RCC 7860 (cell line): ENCODE measurements around the gene CCDC71.

Experiments
- DNase-seq: peaks from one replicate; pipeline ENCODE4 v3.0.0-alpha.2; 2015; ENCODE audit warnings: low spot score
- FAIRE-seq: peaks from 2 replicates; lab custom pipeline; 2012; peaks lifted over from hg19 to GRCh38; lab: Jason Lieb, UNC

Gene CCDC71

GRCh38 chr3:49165771-49166751 lies at the start of gene CCDC71:
Gene CCDC71 (minus strand): TSS chr3:49166331. CDS start chr3:49164208, 2,123 bp downstream.
- DNase-seq (peak; percentile 16), FAIRE-seq (no peak)

GRCh38 chr3:49213998-49214397 lies 47.9 kb upstream of the CCDC71 start:
- DNase-seq (no peak), FAIRE-seq (no peak)

- no peak for DNase-seq
- FAIRE-seq = no peak
Observed at GRCh38 chr3:49213541-49213943, 47.4 kb upstream of the CCDC71 start.

DNA sequence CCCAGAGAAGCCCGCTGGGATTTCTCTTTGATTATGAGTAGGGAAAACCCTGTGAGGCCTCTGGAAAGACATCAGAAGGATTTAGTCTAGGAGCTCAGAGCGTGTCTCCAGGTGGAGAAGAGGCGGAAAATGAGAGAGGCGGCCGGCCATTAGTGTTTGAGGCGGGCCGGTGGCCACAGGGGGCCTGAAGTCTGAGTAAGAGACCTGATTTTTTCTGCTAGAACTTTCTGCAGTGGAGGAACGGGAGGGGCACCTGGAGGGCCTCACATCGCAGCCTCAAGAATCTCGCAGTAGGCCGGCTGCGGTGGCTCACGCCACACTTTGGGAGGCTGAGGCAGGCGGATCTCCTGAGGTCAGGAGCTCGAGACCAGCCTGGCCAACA lies 33.8 kb upstream of the CCDC71 start:
- DNase-seq = no peak
- no peak for FAIRE-seq

DNA sequence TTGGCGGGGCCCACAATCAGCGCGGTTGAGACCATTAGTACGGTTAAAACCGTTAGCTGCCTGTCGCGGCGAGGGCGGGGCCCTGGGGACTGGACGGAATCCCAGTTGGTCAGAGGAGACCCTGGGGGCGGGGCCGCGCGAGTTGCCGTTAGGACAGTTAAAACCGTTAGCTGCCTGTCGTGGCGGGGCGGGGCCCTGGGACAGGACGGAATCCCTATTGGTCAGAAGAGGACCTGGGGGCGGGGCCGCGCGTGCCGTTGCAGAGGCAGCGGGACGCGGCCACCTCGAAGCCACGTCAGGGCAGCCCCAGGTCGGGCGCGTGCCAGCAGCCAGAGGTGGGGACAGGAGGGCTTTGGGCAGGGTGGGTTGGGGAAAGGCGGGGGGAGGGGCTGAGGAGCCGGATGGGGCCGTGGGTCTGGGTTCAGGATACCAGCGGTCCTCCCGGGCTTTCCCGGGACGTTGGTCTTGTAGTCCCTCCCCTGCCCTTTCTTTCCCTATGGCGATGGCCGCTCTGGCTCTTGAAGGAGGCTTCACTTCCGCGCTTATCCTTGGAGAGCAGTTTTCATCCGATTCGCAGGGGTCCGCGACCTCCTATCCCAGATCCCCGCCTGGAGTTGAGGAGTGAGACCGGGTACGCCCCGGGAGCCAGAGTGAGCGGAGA lies 33.2 kb upstream of the CCDC71 start:
- DNase-seq (no peak), FAIRE-seq (no peak)

GRCh38 chr3:49198611-49199230 lies 32.6 kb upstream of the CCDC71 start:
- no peak for FAIRE-seq
- DNase-seq = no peak

GRCh38 chr3:49198161-49198560 lies 32.0 kb upstream of the CCDC71 start:
- FAIRE-seq = no peak

DNA sequence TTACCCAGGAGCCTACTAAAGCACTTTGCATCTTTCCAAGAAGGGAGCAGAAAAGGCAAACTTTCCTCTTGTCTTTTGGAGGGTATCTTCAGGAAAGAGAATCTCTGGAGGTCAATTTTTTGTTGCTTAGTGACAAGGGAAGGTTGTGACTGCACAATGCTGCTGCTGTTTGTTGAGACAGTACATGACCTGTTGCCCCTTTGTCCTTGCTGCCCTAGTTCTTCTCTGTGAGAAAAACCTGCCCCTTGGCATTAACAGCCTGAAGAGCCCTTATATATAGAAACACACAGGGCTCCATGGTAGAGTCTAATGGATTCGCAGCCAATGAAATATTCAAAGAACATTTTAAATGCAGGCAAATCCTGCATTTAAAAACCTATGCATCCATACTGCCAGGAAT lies 25.6 kb upstream of the CCDC71 start:
- no peak for FAIRE-seq
- DNase-seq = no peak

More at GRCh38 chr3:49198161-49198560, 32.0 kb upstream of the CCDC71 start:
- no peak for DNase-seq

GRCh38 chr3:49183873-49184272 lies 17.7 kb upstream of the CCDC71 start:
- DNase-seq = no peak
- no peak for FAIRE-seq

GRCh38 chr3:49182682-49183081 lies 16.6 kb upstream of the CCDC71 start:
- FAIRE-seq (no peak), DNase-seq (no peak)

DNA sequence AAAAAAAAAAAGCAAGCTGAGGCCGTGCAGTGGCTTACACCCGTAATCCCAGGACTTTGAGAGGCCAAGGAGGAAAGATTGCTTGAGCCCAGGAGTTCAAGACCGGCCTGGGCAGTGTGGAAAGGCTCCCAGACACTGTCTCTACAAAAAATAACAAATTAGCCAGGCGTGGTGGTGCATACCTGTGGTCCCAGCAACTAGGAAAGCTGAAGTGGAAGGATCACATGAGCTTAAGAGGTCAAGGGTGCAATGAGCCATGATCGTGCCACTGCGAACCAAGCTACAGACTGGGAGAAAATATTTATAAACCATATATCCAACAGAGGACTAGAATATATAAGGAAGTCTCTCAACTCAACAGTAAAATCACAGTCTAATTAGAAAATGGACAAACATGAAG lies 15.2 kb upstream of the CCDC71 start:
- no peak for FAIRE-seq
- no peak for DNase-seq

DNA sequence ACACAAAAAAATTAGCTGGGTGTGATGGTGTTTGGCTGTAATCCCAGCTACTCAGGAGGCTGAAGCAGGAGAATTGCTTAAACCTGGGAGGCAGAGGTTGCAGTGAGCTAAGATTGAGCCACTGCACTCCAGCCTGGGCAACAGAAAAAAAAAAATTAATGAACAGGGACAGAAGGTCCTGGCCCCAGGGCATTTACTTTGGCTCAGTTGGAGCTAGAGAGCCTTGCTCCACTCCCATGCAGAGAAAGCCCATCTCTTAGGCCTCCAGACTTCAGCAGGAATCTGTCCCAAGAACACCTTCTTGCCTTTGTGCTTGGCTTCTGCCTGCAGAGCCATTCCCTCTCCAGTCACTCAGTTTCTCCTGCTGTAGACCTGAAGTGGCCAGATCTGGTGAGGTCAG lies 14.0 kb upstream of the CCDC71 start:
- DNase-seq (no peak), FAIRE-seq (no peak)

GRCh38 chr3:49177073-49177472 lies 10.9 kb upstream of the CCDC71 start:
- no peak for DNase-seq
- no peak for FAIRE-seq

DNA sequence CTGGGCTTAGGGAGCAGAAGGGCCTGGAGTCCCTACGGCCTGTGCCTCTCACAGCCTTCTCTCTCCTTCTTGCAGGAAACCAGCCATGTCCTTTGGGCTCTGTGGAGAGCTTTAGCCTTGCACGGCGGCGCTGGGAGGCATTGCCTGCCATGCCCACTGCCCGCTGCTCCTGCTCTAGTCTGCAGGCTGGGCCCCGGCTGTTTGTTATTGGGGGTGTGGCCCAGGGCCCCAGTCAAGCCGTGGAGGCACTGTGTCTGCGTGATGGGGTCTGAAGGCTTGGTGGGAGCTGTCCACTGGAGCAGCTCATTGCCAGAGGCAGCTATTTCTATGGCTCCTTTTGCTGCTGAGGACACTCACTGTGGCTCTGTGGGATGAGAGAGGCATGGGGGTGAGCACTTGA lies 9.4 kb upstream of the CCDC71 start:
- DNase-seq (no peak), FAIRE-seq (no peak)

- FAIRE-seq = no peak
Observed at GRCh38 chr3:49174397-49174985, 8.4 kb upstream of the CCDC71 start.

GRCh38 chr3:49173792-49174170 lies 7.7 kb upstream of the CCDC71 start:
- FAIRE-seq (no peak), DNase-seq (no peak)

More at GRCh38 chr3:49174397-49174985, 8.4 kb upstream of the CCDC71 start:
- no peak for DNase-seq

- FAIRE-seq = no peak
- DNase-seq = no peak
Observed at GRCh38 chr3:49173116-49173791, 7.1 kb upstream of the CCDC71 start.

DNA sequence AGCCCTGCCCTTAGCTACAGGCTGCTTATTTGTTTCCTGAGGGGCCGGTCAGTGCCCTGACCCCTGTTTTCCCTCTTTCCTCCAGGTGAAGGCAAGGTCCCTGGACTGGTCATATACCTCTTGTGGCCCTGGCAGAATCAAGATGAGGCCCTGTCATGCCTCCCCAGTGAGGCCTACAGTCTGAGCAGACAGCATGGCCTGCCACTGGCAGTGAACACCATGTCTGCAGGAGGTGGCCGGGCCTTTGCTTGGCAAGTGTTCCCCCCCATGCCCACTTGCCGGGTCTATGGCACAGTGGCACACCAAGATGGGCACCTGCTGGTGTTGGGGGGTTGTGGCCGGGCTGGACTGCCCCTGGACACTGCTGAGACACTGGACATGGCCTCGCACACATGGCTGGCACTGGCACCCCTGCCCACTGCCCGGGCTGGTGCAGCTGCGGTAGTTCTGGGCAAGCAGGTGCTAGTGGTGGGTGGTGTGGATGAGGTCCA lies 6.5 kb upstream of the CCDC71 start:
- FAIRE-seq (no peak), DNase-seq (no peak)

GRCh38 chr3:49171775-49172500 lies 5.8 kb upstream of the CCDC71 start:
- no peak for FAIRE-seq
- DNase-seq = no peak
